Stimulated activated CD4-positive, alpha-beta T cell treated with anti-CD3 and anti-CD28 coated beads, Interleukin-1b, Interleukin-23, amount 100 ng/mL, for 1 hour (primary cell): Measurements from ENCODE around the gene PODN.

Experiments used
- DNase-seq, 2 donors: peaks; one replicate each; pipeline ENCODE4 v3.0.0-alpha.2; 2020; ENCODE audit warnings: low read depth in 2 of 2

Gene PODN

GRCh38 chr1:53133261-53134041, 71.4 kb downstream of the PODN start:
- no peak for DNase-seq

GRCh38 chr1:53134042-53134485, 72.1 kb downstream of the PODN start:
- no peak for DNase-seq
